NCI-H526 (cell line): Measurements from ENCODE around the gene APELA.
"Not testable (repeated sequence)": the region's sequence is repeated elsewhere in the genome, so short reads cannot be mapped to it uniquely, and the experiment has no call there.

Experiments
- DNase-seq, 2 experiments: peaks; one replicate each; lab custom pipeline; 2025; lab: John Stamatoyannopoulos, UW

The APELA gene

DNA sequence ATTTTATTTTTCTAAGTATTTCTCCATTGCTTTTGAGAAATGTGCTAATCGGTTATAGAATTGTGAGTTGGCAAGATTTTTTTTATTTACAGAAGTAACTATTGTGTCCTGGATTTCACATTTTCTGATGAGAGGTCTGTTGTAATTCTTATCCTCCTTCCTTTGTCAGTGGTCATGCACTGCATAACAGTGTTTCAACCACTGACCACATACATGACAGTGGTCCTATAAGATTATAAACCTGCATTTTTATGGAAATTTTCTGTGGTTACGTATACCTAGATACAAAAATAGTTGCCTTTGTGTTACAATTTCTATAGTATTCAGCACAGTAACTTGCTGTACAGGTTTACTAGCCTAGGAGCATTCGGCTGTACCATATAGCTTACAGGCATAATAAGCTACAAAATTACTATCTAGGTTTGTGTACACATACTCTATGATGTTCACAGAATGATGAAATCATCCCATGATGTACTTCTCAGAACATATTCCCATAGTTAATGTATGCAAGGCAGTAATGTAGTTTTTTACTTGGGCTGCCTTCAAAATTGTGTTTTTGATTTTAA, 47.8 kb downstream of the APELA start:
- no peak for DNase-seq

DNA sequence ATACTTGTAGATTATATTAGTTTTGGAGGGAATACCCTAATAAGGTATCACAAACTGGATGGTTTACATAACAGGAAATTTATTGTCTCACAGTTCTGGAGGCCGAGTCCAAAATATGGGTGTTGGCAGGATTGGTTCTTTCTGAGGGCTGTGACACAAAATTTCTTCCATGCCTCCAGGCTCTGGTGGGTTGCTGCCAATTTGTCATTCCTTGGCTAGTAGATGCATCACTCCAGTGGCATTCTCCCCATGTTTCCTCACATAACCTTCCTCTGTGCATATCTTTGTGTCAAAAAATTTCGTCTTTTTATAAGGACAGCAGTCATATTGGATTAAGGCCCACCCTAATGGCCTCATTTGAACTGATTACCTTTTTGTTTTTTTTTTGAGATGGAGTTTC, 49.3 kb downstream of the APELA start:
- DNase-seq: no peak

DNA sequence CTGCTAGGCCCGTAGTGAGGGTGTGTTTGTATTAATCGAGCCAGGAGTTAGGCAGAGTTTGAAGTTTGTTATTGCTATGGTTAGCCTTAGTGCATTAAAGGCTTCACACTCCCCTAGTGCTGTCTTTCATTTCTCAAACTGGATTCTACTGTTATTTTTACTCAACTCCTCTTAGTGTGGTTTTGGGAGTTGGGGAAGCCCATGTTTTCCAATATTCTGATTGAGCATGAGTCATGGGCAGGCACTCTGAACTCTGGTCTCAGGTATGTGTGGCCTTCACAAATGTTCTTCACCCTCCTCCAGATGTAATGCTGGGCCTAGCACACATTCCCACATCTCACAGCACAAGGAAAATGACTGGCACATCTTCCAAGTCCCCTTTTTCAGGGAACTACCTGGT, 50.1 kb downstream of the APELA start:
- DNase-seq: not testable (repeated sequence)

DNA sequence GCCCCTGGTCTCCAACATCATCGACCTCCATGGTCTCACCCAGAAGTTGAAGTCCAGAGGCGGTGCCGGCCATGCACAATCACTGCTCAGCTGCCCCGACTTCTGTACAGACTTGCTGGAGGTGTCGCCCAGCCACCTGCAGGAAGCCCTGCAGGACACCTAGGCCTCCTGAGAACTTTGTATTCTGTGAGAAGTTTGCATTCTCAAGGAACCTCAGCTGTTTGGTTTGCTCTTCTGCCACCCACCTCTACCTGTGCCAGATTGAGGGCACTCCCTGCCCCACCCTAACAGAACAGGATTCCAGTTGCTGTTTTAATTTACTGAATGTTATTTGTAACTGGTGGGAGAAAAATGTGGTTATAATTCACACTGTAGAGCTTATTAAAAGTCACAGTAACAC, 53.7 kb downstream of the APELA start:
- no peak for DNase-seq

DNA sequence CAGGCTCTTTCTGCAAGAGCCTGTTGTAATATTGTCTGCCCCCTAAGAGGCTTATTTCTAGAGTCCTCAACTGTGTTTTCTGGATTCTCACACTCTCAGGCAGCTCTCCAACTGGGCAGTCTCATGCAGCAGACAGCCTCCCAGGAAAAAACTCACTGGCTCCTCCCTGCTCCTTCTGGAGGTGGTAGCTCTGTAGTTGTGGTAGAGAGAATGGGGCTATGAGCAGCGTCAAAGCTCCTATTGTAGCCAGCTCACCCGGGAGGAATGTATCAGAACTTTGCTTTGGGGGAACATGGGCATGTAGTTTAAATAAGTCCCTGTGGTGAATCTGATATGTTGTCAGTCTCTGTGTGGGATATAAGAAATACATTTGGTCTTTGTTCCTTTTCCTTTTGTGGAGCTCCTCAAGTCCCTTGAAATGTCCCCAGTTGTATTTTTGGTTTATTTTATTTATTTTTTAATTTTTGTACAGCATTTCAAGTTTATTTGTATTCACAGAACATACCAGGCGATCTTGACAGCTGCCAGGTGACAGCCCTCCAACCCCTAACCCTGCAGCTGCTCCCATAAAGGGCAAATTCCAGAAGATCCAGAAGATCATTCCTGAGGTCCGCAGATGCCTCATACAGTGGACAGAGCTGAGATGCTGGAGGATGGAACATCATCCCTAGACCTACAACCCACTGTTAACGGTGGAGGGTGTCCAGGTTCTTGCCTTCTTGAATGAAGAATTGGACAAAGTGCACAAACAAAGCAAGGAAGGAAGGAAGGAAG, 54.8 kb downstream of the APELA start:
- DNase-seq: no peak

DNA sequence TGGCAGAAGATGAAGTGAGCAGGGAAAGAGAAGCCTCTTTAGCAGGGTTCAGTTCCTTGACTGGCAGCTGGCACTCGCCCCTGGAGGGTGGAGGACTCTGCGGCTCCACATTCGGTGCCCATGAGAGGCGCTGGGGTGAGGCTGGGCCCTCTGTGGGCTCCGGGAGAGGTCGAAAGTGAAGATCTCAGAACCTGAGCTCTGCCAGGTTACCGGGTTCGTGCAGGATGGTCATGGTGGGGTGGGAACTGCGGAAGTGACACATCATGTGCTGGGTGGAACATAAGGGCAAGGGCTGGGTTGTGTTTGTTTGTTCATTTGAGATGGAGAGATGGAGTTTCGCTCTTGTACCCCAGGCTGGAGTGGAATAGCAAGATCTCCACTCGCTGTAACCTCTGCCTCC, 56.3 kb downstream of the APELA start:
- DNase-seq: no peak

DNA sequence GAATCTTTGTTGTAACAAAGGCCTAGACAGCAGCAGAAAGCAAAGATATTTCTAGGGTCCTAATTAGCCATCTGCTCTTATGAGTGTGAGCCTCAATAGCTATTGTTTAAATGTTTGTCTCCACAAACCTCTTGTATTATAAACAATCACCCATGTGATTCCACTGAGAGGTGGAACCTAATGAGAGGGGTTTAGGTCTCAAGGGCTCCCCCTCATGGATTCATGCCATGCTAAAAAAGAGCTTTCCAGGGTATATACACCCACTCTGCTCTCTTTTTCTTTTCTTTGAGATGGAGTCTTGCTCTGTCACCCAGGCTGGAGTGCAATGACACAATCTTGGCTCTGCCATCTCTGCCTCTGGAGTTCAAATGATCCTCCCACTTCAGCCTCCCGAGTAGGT, 58.4 kb downstream of the APELA start:
- DNase-seq: peak in 1 of 2 experiments; percentile 39

DNA sequence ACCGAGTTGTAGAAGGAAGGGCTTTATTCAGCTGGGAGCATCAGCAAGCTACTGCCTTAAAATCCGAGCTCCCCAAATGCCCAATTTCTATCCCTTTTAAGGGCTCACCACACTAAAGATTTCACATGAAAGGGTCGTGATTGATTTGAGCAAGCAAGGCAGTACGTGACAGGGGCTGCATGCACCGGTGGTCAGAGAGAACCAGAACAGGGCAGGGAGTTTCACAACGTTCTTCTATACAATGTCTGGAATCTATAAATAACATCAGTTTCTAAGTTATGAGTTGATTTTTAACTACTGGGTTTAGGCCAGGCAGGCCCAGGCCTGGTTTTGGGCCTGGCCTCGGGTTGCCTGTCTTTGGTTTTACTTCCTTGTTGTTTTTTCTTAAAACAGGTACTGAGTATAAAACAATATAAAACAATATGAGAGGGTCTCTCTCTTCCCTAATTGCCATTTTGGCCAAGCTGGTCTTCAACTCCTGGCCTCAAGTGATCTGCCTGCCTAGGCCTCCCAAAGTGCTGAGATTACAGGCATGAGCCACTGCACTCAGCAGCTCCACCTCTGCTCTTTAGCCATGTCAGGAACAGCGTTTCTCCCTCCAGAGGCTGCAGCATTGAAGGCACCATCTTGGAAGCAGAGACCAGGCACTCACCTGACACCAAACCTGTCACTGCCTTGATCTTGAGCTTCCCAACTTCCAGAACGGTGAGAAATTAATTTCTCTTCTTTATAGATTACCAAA, 59.1 kb downstream of the APELA start:
- DNase-seq: not testable (repeated sequence)

DNA sequence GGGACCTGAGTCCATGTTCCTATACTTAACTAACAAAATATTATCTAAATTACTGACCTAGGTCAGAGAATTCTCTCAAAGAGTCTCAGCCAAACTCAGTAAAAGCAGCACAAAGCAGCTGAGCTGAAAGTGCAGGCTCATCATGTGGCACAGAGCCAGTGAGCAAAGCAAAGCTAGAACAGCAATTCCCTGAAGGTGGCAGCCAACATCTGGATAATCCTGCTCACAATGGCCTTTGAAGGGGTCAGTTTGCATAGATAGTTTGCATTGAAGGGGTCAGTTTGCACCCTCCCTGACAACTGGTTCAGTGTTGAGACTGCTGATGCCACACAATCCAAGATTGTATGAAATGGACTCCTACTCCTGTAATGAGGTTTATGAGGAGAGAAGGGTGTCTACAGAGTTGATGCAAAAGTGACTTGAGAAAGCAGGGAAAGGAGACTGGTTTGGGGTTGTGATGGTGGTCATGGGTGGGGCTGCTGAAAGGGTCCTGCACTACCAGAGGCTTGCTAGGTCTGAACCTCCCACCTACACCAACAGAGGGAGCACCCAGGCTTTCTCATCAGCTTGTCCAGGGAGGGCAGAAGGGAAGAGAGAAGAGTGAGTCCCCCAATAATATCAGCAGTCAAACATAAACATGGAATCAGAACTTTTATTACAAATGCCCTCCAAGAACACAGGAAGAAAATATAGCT, 60.7 kb downstream of the APELA start:
- DNase-seq: peak in 1 of 2 experiments; percentile 32

DNA sequence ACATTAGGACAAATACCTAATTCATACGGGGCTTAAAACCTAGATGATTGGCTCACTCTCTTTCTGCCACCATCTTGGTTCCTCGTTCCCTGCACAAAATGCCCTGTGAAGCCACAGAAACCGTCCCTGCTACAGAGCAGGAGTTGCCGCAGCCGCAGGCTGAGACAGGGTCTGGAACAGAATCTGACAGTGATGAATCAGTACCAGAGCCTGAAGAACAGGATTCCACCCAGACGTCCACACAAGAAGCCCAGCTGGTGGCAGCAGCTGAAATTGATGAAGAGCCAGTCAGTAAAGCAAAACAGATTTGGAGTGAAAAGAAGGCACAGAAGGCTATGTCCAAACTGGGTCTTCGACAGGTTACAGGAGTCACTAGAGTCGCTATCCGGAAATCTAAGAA, 66.2 kb downstream of the APELA start:
- no peak for DNase-seq

DNA sequence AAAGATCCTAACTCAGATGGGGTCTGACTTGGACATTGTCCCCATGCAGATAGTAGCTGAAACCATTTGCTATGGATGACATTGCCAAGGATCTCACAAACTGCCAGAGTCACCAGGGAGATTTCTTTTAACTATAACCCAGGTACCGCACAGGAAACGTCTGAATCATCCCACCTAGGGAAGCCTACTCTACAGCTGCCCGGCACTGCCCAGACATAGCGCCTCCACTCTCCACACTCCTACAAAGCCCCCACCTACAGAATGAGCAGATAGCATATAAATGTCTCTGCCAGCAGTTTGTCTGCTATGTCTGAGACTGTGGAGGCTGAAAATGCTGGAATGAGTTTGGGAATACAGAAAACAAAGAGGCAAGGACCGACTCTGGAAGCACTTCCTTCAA, 68.2 kb downstream of the APELA start:
- DNase-seq: no peak

DNA sequence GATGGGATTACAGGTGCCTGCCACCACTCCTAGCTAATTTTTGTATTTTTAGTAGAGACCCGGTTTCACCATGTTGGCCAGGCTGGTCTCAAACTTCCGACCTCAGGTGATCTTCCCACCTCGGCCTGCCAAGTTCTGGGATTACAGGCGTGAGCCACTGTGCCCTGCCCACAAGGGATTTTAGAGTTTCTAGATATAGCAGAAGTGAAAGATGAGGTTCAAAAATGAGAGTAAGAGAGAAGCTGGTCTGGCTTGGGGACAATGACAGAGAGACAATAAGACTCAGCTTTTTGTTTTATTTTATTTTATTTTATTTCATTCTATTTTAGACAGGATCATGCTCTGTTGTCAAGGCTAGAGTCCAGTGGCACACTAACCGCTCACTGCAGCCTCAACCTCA, 69.8 kb downstream of the APELA start:
- no peak for DNase-seq
